Stimulated activated CD8-positive, alpha-beta memory T cell treated with anti-CD3 and anti-CD28 coated beads, Interleukin-2, amount 100 ng/mL, for 48 hours (primary cell): ENCODE data around the gene CLEC6A.
A peak's percentile ranks its signal among the peaks of the same experiment; 100 is the strongest.
"Not testable (repeated sequence)": the region's sequence is repeated elsewhere in the genome, so short reads cannot be mapped to it uniquely, and the experiment has no call there.

Source experiments
- DNase-seq, 2 donors: peaks; one replicate each; pipeline ENCODE4 v3.0.0-alpha.2; 2020; ENCODE audit warnings: low read depth in 2 of 2

CLEC6A gene

DNA sequence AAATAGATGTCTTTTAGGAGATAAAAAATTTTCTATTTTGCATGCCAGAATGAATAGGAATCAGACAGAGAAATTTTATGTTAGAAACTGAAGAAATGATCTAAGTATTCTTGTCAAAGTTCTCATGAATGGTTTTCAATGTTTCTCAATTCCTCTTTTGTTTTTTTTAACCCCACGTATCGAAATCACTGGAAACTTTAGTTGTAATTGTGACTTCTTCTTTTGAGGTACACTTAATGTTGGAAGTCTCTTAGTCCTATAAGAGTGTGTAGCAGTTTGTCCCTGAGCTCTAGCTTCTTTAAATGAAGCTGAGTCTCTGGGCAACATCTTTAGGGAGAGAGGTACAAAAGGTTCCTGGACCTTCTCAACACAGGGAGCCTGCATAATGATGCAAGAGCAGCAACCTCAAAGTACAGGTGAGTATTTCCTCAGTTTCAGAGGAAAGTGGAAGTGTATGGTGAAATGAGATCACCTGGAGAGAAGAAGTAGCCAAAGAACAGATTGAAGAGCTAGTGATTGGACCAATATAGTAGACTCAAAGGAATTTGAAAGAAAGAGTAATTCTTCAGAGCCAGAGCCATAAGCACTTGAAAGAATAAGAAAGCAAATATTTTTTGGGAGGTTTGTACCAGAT lies at the start of gene CLEC6A:
Gene CLEC6A (plus strand): TSS at position 236 of the 634 bp plus-strand sequence. CDS start 150 bp downstream, at position 386.
- DNase-seq = no peak

DNA sequence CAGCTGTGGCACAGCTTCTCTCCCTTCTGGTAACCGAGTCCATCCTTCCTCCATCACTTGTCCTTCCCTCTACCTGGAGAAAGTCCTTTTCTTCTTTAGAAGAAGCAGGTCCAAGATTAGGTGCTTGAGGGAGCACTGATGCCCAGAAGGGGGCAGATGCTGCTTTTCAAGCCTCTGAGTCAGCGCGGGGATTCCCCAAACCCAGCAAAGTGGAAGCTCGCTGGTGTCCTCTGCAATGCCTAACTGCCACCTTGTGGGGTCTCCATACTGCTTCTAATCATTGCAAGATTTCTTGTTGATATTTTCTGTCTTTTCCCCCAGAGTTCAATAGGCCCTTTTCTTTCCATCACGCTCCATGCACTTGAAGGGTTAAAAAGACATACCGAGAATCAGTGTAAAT lies 36.2 kb upstream of the CLEC6A start:
- peak in 1 of 2 donors; percentile 43 for DNase-seq

DNA sequence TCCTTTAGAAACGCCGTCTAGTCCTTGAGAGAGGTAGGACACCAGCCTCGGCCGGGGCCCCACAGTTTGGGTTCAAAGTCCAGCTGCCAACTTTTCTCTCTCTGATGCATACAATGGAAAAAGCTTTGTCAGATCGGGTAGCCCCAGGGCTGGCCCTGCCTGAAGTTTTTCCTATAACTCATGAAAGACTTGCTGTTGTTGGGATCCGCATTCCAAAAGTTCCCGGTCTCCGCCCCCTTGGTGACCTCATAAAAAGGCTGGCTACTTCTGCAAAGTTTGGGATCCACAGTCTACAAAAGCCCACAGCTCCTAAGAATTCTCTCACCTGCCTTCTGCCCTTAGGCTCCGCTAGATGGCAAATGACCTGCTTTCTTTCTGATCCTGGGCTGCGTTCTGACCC lies 35.3 kb upstream of the CLEC6A start:
- DNase-seq = no peak

DNA sequence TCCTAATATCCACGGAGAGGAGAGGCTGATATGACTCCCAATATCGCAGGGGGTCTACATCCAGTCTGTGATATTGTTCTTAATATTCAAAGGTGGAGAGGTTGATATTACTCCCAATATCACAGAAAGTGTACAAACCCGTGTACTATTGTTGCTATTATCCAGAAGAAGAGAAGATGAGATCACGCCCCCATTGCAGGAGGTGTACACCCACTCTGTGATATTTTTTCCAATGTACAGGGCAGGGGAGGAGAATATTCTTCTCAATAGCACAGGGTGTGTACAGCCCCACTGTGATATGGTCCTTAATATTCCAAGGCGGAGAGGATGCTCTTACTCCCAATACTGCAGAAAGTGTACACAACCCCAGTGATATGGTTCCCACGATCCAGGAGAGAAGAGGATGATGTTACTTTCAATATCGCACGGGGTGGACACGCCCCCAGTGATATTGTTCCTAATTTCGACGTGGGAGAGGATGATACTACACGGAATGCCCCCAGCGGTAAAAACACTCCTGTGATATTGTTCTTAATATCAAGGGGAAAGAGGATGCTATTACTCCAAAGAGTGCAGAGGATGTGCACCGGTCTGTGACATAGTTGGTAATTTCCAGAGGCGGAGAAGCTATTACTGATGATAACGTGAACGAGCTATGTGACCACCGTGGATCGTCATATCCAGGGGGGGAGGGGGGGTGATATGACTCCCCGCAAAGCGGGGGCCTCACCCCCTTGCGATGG lies 11.1 kb upstream of the CLEC6A start:
- DNase-seq = not testable (repeated sequence)

GRCh38 chr12:8445731-8446130 lies 10.0 kb upstream of the CLEC6A start:
- no peak for DNase-seq

DNA sequence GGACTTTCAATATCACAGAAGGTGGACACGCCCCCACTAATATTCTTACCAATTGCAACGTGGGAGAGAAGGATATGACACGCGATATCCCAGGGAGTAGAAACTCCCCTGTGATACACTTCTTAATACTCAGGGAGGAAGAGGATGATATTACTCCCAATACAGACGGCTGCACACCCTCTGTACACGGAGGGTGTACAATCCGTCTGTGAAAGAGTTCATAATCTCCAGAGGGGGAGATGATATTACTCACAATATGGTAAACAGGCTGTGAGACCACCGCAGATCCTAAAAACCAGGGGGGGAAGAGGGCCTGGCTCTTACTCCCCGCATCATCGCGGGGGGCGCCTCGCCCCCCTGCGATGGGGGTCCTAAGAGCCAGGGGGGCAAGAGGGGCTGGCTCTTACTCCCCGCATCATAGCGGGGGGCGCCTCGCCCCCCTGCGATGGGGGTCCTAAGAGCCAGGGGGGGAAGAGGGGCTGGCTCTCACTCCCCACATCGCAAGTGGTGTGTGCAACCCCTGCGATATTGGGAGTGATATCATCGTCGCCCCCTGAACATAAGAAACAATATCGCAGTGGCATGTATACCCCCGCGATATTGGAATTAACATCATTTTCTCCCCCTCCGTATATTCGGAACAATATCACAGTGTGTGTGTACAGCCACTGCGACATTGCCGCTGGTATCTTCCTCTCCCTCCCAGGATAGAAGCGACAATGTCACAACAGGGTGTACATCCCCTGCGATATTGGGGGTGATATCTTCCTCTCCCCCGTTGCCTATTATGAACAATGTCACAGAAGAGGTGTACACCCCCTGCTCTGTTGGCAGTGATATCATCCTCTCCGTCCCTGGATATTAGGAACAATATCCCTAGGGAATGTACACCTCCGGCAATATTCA lies 8.9 kb upstream of the CLEC6A start:
- no peak for DNase-seq

GRCh38 chr12:8449355-8449859 lies 6.4 kb upstream of the CLEC6A start:
- no peak for DNase-seq

DNA sequence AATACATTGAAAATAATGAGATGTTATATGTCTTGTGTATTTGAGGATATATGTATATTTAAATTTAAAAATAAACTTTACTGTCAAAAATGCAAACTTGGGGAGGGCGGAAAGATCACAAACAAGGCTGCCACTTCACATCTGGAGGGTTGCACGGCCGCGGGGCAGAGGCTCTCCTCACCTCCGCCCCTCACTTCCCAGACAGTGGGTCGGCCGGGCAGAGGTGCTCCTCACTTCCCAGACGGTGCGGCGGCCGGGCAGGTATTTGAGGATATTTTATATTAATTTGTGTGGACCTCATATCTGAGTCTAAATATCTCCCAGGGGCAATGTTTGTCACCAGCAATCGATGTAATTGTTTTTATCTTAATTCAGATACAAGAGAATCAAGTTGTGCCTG lies 3.7 kb upstream of the CLEC6A start:
- DNase-seq = no peak

DNA sequence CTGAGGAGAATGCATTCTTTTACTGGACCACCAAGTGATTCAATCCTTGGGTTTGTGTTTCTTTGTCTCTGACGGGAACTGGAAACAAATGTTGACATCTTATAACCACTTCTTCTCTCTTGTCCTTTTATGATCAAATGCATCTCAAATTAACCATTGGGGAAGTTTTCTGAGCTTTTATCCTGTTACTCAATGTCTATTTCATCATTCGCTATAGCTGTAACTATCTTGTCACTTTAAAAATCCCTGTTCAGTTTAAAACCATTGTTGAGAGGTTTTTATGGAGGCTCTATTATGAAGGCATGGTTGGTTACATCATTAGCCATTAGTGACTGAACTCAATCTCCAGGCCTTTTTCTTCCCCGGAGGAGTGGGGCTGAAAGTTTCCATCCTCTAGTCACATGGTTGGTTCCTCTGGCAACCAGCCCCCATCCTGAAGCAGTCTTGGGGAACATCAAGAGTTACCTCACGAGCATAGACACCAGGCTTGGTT lies 2.7 kb upstream of the CLEC6A start:
- no peak for DNase-seq

GRCh38 chr12:8453796-8454195 lies 2.0 kb upstream of the CLEC6A start:
- DNase-seq = no peak

DNA sequence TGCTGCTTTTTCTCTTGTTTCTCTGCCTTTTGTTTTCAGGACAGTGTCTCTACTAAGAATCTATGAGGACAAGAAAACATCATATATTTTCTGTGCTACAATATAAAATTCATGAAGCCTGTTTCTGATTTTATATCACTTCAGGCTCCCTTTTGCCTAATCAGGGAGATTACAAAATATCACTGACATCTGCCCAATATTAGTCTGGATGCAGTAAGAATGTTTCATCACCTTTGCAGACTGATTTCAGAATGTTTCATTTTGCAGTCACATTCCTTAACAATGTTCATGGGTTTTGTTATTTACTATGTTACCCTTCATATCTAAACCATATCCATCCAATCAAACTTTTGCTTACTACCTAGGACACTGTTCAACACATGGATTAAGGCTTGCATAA lies 491 bp upstream of the CLEC6A start:
- no peak for DNase-seq

DNA sequence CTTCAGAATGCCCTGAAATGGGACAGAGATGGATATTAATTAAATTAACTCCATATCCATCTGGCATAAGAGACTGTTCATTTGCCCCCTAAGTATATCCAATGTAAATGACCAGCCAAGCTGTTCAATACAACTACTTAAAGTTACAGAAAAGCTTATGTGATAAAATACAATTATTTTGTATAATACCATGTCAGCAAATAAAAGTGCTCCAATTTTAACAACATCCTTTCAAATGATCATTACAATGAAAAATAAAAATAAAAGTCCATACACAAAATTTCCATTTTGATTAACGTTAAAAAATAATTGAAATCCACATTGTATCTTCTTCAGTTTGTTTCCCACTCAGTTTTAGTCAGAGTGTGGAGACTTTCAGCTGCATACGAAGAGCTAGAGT lies 5.7 kb downstream of the CLEC6A start:
- DNase-seq = no peak

DNA sequence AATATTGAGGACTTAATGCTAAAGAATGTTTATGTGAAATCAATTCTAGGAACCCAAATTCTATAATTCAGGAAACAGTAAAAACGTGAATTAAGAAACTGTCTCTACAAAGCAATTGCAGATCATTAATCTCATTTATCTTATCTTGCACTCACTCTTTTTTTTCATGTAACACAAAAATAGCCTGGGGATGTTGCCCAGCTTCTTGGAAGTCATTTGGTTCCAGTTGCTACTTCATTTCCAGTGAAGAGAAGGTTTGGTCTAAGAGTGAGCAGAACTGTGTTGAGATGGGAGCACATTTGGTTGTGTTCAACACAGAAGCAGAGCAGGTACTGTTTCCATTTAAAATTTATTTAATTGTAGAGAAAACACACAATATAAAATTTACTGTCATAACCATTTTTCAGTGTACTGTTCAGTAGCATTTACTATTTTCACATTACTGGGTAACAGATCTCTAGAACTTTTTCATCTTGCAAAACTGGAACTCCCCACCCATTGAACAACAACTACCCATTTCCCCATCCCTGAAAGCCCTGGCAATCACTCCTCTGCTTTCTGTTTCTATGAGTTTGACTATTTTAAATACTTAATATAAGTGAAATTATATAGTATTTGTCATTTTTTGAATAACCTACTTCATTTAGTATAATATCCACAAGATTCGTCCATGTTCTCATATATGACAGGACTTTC lies 9.7 kb downstream of the CLEC6A start:
- DNase-seq = no peak

DNA sequence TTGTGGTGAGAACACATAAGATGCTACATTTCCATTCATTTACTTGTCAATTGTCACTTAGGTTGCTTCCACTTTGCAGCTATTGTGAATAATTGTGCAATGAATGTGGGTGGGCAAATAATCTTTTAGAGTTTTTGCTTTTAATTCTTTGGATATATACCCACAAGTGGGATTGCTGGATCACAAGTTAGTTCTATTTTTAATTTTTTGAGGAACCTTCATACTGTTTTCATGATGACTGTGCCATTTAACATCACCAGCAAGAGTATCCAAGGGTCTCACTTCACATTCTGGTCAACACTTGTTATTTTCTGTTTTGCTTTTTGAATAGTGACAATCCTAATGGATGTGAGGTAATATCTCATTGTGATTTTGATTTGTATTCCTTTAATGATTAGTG lies 10.5 kb downstream of the CLEC6A start:
- DNase-seq = no peak

- no peak for DNase-seq
Observed at GRCh38 chr12:8471090-8471489, 15.3 kb downstream of the CLEC6A start.

GRCh38 chr12:8475508-8476203 lies 19.9 kb downstream of the CLEC6A start:
- no peak for DNase-seq

GRCh38 chr12:8482571-8483061 lies 26.9 kb downstream of the CLEC6A start:
- DNase-seq = no peak

DNA sequence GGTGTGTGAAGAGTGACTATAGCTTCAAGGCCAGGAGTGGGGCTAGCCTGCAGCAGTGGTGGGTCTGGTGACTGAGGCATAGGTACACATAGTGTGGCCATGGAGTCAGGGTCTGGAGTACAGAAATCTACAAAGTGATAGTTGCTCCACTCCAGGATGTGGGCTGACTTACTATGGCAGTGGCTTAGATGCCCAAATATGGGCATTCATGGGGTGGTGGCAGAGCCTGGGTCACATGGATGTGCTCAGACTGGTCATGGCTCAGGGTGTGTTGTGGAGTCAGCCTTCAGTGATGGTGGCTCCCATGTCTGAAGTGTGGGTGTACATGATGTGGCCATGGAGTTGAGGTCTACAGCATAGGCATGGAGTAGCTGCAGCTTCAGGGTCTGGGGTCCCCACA lies 27.3 kb downstream of the CLEC6A start:
- no peak for DNase-seq

DNA sequence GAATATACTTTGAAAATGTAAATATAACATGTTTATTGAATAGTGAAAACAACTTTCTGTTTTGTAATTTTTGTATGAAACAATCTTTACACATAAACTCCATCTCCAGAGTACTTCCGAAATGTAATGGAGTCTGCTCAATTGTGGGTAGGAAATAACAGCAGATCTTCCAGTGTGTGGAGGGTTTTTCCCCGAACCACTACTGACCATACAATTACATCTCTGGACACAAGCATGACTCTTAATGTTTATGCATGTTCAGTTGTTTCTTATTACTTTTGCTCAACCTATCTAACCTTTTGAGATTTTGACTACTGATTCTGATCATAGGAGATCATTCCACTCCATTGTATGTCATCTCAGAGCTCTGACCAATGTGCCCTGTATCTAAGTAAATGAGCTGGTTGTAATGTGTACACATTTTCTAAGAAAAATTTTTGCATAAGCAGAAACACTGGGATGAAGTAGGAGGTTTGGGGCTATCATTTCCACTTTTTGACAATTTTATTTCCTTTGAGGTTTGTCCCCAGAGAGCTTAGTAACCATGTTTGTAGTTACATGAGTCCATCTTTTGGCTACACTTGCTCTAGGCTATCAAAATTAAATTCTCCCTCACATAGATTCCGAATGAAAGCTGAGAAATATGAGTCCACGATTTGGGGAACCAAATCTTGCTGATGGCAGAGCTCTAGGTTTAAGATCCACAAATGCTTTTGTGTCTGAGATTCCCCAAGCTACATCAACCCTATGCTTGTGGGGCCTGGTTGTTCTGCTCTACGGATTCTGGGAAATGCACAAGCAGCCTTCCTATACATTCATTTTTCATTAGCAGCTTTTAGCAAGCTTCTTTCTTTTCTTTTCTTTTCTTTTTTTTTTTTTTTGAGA lies 36.1 kb downstream of the CLEC6A start:
- no peak for DNase-seq

DNA sequence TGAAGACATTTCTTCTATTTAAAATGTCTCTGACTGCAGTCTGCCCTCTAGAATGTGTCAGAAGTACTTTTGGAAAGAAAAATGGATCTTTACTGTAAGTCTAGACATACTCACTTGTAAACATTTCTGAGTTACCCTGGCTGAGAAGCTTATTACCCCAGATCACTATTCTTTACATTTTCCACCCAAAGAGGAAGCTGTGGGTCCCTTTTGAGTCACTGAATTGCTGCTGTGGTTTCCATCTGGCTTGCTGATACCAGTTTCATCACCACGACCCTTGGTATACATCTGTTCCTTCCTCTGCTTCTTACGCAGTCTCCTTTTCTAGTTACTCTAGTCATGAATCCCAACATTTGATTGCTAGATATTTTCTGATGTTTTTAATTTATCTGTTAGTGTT lies 37.3 kb downstream of the CLEC6A start:
- peak in 1 of 2 donors; percentile 25 for DNase-seq
